Activated CD8-positive, alpha-beta memory T cell treated with anti-CD3 and anti-CD28 coated beads, Interleukin-2, amount 50 U/mL, for 4 hours (primary cell): Measurements from ENCODE around the gene ICE1.
"Not testable (repeated sequence)": the region's sequence is repeated elsewhere in the genome, so short reads cannot be mapped to it uniquely, and the experiment has no call there.

ENCODE experiments used
- DNase-seq: peaks from one replicate; pipeline ENCODE4 v3.0.0-alpha.2; 2020

The ICE1 gene

GRCh38 chr5:5401095-5401494 is 21.4 kb upstream of the ICE1 start:
- no peak for DNase-seq

GRCh38 chr5:5403741-5404140 is 18.7 kb upstream of the ICE1 start:
- DNase-seq = no peak

- no peak for DNase-seq
Observed at GRCh38 chr5:5404381-5404780, 18.1 kb upstream of the ICE1 start.

GRCh38 chr5:5405441-5405840 is 17.0 kb upstream of the ICE1 start:
- DNase-seq = no peak

- no peak for DNase-seq
Observed at GRCh38 chr5:5407924-5408323, 14.6 kb upstream of the ICE1 start.

GRCh38 chr5:5409151-5409810 is 13.2 kb upstream of the ICE1 start:
- no peak for DNase-seq

GRCh38 chr5:5413856-5414255 is 8.6 kb upstream of the ICE1 start:
- not testable (repeated sequence) for DNase-seq

GRCh38 chr5:5414999-5415398 is 7.5 kb upstream of the ICE1 start:
- no peak for DNase-seq

- no peak for DNase-seq
Observed at GRCh38 chr5:5416733-5417132, 5.7 kb upstream of the ICE1 start.

GRCh38 chr5:5418006-5418405 is 4.5 kb upstream of the ICE1 start:
- no peak for DNase-seq

- no peak for DNase-seq
Observed at GRCh38 chr5:5418764-5419163, 3.7 kb upstream of the ICE1 start.

- DNase-seq = no peak
Observed at GRCh38 chr5:5419291-5420210, 2.9 kb upstream of the ICE1 start.

GRCh38 chr5:5420251-5420650 is 2.2 kb upstream of the ICE1 start:
- no peak for DNase-seq

- DNase-seq = no peak
Observed at GRCh38 chr5:5421149-5421960, 1.1 kb upstream of the ICE1 start.

- no peak for DNase-seq
Observed at GRCh38 chr5:5422819-5423515, 490 bp downstream of the ICE1 start.

- no peak for DNase-seq
Observed at GRCh38 chr5:5423586-5423985, 1.1 kb downstream of the ICE1 start.

GRCh38 chr5:5424736-5425135 is 2.3 kb downstream of the ICE1 start:
- no peak for DNase-seq

GRCh38 chr5:5430136-5430535 is 7.7 kb downstream of the ICE1 start:
- no peak for DNase-seq

GRCh38 chr5:5432020-5432707 is 9.7 kb downstream of the ICE1 start:
- no peak for DNase-seq

- DNase-seq = no peak
Observed at GRCh38 chr5:5436203-5436760, 13.8 kb downstream of the ICE1 start.

- DNase-seq = no peak
Observed at GRCh38 chr5:5437227-5438172, 15.0 kb downstream of the ICE1 start.
